Gastroesophageal sphincter (tissue), 3 donors: ENCODE data around the gene USP17L18.
"Not testable (repeated sequence)": the region's sequence is repeated elsewhere in the genome, so short reads cannot be mapped to it uniquely, and the experiment has no call there.

Experiments
- CTCF ChIP-seq, 4 experiments: fragments of 200-600 bp in 2 of 4; fragments of 450-650 bp in 2 of 4; sonication (generic) in 1 of 4; IDR thresholded peaks; one replicate each; pipeline ENCODE4 v1.5.1; 2017 to 2019; ENCODE audit warnings: antibody characterized with exemption in 4 of 4, mild to moderate bottlenecking in 2 of 4, moderate library complexity in 2 of 4
- POLR2A ChIP-seq, 2 donors: fragments of 450-650 bp; IDR thresholded peaks; one replicate each; pipeline ENCODE4 v1.6.1; 2017; ENCODE audit warnings: antibody characterized with exemption in 2 of 2, mild to moderate bottlenecking in 2 of 2, moderate library complexity in 1 of 2
- POLR2AphosphoS5 ChIP-seq: sonication (generic); formaldehyde crosslinking; IDR thresholded peaks from one replicate; pipeline ENCODE4 v1.6.1; 2017; ENCODE audit warnings: antibody characterized with exemption

GRCh38 chr4:9210357-9210756 lies 38.1 kb upstream of the USP17L18 start, which contains the start of gene USP17L10:
- not testable (repeated sequence) for TF ChIP-seq CTCF (IDR thresholded peaks at IDR 0.05); POLR2A (IDR thresholded peaks at IDR 0.05); POLR2AphosphoS5
